ENCODE results near the gene GCDH.

GCDH gene

DNA sequence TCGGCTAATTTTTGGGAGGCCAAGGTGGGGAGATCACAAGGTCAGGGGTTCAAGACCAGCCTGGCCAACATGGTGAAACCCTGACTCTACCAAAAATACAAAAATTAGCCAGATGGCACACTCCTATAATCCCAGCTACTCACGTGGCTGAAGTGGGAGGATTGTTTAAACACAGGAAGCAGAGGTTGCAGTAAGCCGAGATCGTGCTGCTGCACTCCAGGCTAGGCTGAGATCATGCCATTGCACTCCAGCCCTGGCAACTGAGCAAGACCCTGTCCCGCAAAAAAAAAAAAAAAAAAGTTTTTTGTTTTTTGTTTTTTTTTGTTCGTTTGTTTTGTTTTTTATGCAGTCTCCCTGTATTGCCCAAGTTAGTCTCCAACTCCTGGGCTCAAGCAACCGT, 31.4 kb upstream of the GCDH start:
- no peaks in the 10 kb centered on the region for H4K20me1 ChIP-seq (ENCODE audit: insufficient read depth, low read length)
- H3K4me1 ChIP-seq (ENCODE audit: low read length): peaks cover 6% of the 10 kb centered on the region
- no peaks in the 10 kb centered on the region for H3K9me3 ChIP-seq (ENCODE audit: insufficient read depth, low read length)
- TF ChIP-seq EZH2phosphoT487 (IDR thresholded peaks at IDR 0.05; ENCODE audit: low read depth): no peak
- no peak for TF ChIP-seq CTCF (IDR thresholded peaks at IDR 0.05; ENCODE audit: low read depth, low read length)
- H3K79me2 ChIP-seq (ENCODE audit: low read length): no peaks in the 10 kb centered on the region
- H3K27me3 ChIP-seq (ENCODE audit: low read depth, low read length): no peaks in the 10 kb centered on the region
- no peak overlapping the region for H3K27ac ChIP-seq (ENCODE audit: low read length)
- H3K9ac ChIP-seq (ENCODE audit: low read length): no peak overlapping the region
- H2AFZ ChIP-seq (ENCODE audit: low read depth, low read length): no peak overlapping the region
- H3K36me3 ChIP-seq (replicated peaks; ENCODE audit: low read depth, low read length): peaks cover 10% of the 10 kb centered on the region
- no peak overlapping the region for H3K4me3 ChIP-seq (ENCODE audit: low read length)
- H3K4me2 ChIP-seq (ENCODE audit: low read length): no peak overlapping the region

- Histone ChIP-seq H2AFZ (ENCODE audit: low read depth, low read length) (no peak overlapping the region), H3K27ac (ENCODE audit: low read length) (no peak overlapping the region), H3K36me3 (replicated peaks; ENCODE audit: low read depth, low read length) (peaks cover 9% of the 10 kb centered on the region), H3K4me1 (ENCODE audit: low read length) (peaks cover 6% of the 10 kb centered on the region), H3K4me2 (ENCODE audit: low read length) (no peak overlapping the region), H4K20me1 (ENCODE audit: insufficient read depth, low read length) (no peaks in the 10 kb centered on the region), H3K9ac (ENCODE audit: low read length) (no peak overlapping the region), H3K27me3 (ENCODE audit: low read depth, low read length) (no peaks in the 10 kb centered on the region), H3K9me3 (ENCODE audit: insufficient read depth, low read length) (no peaks in the 10 kb centered on the region), H3K79me2 (ENCODE audit: low read length) (no peaks in the 10 kb centered on the region), H3K4me3 (ENCODE audit: low read length) (no peak overlapping the region)
- no peak for TF ChIP-seq EZH2phosphoT487 (IDR thresholded peaks at IDR 0.05; ENCODE audit: low read depth)
- TF ChIP-seq CTCF (IDR thresholded peaks at IDR 0.05; ENCODE audit: low read depth, low read length): no peak
These were observed 26.8 kb upstream of the GCDH start for GRCh38 chr19:12864143-12864542.

- Histone ChIP-seq H3K9me3 (ENCODE audit: insufficient read depth, low read length) (no peaks in the 10 kb centered on the region), H3K9ac (ENCODE audit: low read length) (no peak overlapping the region), H4K20me1 (ENCODE audit: insufficient read depth, low read length) (no peaks in the 10 kb centered on the region), H3K4me1 (ENCODE audit: low read length) (peaks cover 6% of the 10 kb centered on the region), H2AFZ (ENCODE audit: low read depth, low read length) (no peak overlapping the region), H3K36me3 (replicated peaks; ENCODE audit: low read depth, low read length) (peaks cover 9% of the 10 kb centered on the region), H3K27ac (ENCODE audit: low read length) (no peak overlapping the region), H3K4me3 (ENCODE audit: low read length) (no peak overlapping the region), H3K27me3 (ENCODE audit: low read depth, low read length) (no peaks in the 10 kb centered on the region), H3K79me2 (ENCODE audit: low read length) (no peaks in the 10 kb centered on the region), H3K4me2 (ENCODE audit: low read length) (no peak overlapping the region)
- TF ChIP-seq EZH2phosphoT487 (IDR thresholded peaks at IDR 0.05; ENCODE audit: low read depth) (no peak), CTCF (IDR thresholded peaks at IDR 0.05; ENCODE audit: low read depth, low read length) (peak; percentile 13; the same call in 1 of the 2 replicates)
These were observed 25.9 kb upstream of the GCDH start for GRCh38 chr19:12864721-12865715.

GRCh38 chr19:12865746-12866415, 25.1 kb upstream of the GCDH start:
- Histone ChIP-seq H3K9ac (ENCODE audit: low read length) (no peak overlapping the region), H3K4me2 (ENCODE audit: low read length) (no peak overlapping the region), H3K36me3 (replicated peaks; ENCODE audit: low read depth, low read length) (peaks cover 10% of the 10 kb centered on the region), H3K27me3 (ENCODE audit: low read depth, low read length) (no peaks in the 10 kb centered on the region), H4K20me1 (ENCODE audit: insufficient read depth, low read length) (no peaks in the 10 kb centered on the region), H3K79me2 (ENCODE audit: low read length) (no peaks in the 10 kb centered on the region), H3K9me3 (ENCODE audit: insufficient read depth, low read length) (no peaks in the 10 kb centered on the region), H3K27ac (ENCODE audit: low read length) (no peak overlapping the region), H2AFZ (ENCODE audit: low read depth, low read length) (no peak overlapping the region), H3K4me1 (ENCODE audit: low read length) (peaks cover 6% of the 10 kb centered on the region), H3K4me3 (ENCODE audit: low read length) (no peak overlapping the region)
- TF ChIP-seq CTCF (IDR thresholded peaks at IDR 0.05; ENCODE audit: low read depth, low read length) (no peak), EZH2phosphoT487 (IDR thresholded peaks at IDR 0.05; ENCODE audit: low read depth) (no peak)

All from OCI-LY3 (cell line).